Measurements from ENCODE around the gene THOC6. TPM values are rescaled to one million over a fixed set of nuclear protein-coding genes. Genes with fewer than 3 reads are reported as not detected.
A peak's percentile ranks its signal among the peaks of the same experiment; 100 is the strongest.

The THOC6 gene
- 22.2 and 24.3 TPM in 2 replicates for total RNA-seq

GRCh38 chr16:3023669-3024478, at the start of gene THOC6, which contains the start of gene HCFC1R1:
Gene THOC6 (plus strand): TSS chr16:3024035. CDS start chr16:3024327, 292 bp downstream.
Gene HCFC1R1 (minus strand): TSS chr16:3023942. CDS start chr16:3023941, 1 bp downstream.
- DNase-seq (ENCODE audit: low read depth in 2 of 2), result peak; percentile 97 to 99

DNA sequence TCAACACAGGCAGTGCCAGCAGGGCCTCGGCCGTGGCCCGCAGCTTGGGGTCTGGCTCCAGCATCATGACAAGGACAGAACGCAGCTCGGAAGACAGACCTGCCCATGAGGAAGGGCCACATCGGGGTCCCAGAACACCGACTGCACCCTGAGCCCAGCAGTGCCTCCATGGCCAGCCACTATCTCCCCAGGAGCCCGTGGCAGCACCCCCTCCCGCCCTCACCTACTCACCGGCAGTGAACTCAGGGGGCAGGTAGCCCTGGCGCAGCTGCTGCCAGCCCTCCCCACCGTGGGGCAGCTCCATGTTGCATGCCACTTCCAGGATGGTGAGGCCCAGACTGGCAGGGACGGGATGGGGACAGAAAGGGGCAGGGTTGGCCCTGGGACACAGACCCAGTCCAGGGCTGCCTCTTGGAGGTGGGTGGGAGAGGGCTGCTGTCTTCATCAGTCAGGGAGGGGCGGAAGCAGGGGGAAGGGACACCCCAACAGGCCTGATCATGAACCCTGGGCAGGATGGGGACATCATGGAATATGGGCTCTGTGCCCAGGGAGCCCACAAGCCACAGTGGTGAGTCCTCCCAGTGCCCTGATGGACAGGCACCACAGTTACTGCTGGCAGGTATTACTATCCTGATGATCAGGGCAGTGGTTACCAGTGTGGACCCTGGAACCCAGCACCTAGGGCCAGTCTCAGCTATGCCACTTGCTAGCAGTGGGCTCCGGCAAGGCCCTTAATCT, 49.3 kb upstream of the THOC6 start:
- no peak for DNase-seq (ENCODE audit: low read depth in 2 of 2)

DNA sequence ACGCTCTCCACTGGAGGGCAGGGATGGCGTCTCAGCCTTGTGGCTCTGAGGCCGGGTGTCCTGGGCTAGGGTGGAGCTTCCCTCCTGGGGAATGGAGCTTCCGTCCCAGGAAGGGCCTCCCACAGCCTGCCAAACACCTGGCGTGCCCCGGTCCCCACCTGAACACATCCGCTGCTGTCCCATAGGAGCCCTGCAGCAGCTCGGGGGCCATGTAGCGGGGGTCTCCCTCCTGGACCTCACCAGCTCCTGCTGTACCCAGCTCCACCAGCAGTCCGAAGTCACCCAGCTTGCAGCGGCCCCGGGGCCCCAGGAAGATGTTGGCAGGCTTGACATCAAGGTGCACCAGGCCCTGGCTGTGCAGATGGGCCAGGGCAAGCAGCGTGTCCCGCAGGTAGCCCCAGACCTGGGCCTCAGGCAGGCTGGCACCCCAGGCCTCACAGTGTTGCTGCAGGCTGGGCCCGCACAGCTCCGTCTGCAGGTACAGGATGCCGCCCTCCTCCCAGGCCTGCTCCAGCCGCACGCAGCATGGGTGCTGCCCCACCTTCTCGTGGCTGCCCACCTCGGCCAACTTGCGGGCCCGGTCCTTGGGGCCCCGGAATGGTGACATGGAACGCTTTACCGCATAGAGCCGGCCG, 48.6 kb upstream of the THOC6 start:
- no peak for DNase-seq (ENCODE audit: low read depth in 2 of 2)

- no peak for DNase-seq (ENCODE audit: low read depth in 2 of 2)
Observed at GRCh38 chr16:2976201-2976600, 47.6 kb upstream of the THOC6 start.

DNA sequence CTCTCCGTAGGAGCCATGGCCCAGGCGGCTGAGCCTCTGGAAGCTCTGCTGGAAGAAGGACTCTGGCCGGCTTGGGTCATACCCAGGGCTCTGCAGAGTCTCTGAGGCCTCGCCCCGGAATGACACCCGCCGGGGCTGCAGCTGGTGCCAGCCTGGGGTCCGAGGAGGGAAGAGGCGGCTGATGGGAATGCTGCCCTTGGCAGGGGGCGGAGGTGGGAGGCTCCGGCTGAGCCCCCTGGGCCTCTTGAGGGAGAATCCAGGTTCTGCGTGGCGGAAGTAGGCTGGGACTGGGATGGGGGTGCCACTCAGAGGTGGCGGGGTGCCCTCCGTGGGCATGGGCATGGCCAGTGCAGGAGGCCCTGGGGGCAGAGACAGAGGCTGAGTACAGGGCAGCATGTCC, 47.2 kb upstream of the THOC6 start:
- DNase-seq (ENCODE audit: low read depth in 2 of 2), result no peak

GRCh38 chr16:2977440-2977839, 46.4 kb upstream of the THOC6 start:
- DNase-seq (ENCODE audit: low read depth in 2 of 2), result no peak

DNA sequence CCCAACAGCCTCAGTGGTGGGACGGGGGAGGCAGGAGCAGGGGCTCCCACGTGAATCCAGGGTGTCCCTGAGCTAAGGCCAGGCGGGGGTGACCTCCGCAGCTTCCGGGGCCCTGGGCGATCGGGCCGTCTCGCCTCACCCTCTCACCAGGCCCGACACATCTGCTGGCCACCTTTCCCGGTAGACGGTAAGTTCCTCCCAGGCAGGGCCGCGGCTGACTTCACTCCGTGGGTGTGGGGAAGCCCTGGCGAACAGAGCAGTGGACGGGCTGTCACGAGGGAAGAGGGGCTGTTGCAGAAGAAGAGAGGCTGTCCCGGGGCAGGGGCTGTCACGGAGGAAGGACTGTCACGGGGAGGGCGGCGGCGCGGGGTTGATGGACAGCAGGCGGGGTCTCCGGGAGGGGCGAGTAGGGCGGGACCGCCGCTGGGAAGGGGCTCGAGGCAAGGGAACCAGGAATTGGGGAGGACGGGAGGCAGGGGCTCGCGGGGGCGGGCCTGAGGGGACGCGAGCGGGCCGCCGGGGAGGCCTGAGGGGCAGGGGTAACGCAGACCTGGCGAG, 44.1 kb upstream of the THOC6 start:
- DNase-seq (ENCODE audit: low read depth in 2 of 2), result peak in 1 of 2 donors; percentile 17

GRCh38 chr16:2980227-2981176, 43.3 kb upstream of the THOC6 start, which contains the start of gene PKMYT1:
Gene PKMYT1 (minus strand): TSS chr16:2980446. CDS start chr16:2979657, 789 bp downstream.
- DNase-seq (ENCODE audit: low read depth in 2 of 2), result peak; percentile 52 to 85

DNA sequence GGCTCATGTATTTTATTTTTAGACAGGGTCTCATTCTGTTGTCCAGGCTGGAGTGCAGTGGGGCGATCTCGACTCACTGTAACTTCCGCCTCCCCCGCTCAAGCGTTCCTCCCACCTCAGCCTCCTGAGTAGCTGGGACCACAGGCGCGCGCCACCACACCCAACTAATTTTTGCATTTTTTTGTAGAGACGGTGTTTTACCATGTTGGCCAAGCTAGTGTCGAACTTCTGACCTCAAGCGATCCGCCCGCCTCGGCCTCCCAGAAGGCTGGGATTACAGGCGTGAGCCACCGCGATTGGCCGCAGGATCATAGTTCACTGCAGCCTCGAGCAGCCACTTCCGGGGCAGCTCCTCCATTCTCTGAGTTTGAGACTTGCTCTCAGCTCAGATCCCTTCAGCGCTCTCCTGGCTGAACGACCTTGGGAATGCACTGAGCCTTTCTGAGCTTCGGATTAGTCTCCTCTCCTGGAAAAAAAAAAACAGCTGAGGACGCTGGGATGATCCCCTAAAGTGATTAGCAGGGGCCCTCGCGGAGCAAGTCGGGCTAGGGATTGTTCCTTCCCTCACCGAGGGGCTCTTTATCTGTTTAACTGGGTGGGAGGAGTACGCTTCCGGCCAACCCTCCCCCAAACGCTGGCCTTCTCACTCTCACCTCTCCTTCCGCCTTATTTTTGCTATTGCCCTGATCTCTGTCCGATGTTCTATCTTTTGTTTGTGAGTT, 42.5 kb upstream of the THOC6 start:
- no peak for DNase-seq (ENCODE audit: low read depth in 2 of 2)

DNA sequence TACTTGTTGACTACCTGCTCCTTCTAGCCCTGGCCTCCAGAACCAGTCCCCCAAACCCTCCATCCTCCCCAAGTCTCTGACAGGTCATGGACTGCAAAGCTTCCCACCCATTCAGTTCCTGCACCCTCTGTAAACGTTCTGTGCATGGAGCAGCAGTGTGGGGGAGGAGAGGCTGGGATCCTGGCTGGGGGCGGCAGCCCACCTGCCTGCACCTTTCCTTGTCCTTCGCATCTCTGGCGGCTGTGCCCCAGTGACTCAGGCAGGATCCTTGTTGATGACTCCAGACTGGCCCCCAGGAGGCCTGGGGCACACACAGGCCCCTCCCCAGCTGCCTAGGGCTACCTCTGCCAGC, 42.0 kb upstream of the THOC6 start:
- no peak for DNase-seq (ENCODE audit: low read depth in 2 of 2)

DNA sequence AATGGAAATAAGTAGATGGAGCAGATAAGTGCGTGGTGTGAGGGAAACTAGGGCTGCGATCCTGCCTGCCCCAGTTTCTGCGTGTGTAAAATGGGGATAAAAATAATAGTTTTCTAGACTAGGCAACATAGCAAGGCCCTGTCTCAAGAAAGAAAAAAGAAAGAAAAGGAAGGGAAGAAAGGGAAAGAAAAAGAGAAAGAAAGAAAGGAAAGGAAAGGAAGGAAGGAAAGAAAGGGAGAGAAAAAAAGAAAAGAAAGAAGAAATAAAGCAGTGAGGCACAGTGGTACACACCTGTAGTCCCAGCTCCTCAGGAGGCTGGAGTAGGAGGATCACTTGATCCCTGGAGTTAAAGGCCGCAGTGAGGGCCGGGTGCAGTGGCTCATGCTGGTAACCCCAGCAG, 41.4 kb upstream of the THOC6 start:
- no peak for DNase-seq (ENCODE audit: low read depth in 2 of 2)

GRCh38 chr16:2983706-2984136, 40.1 kb upstream of the THOC6 start:
- peak; percentile 11 to 62 for DNase-seq (ENCODE audit: low read depth in 2 of 2)

GRCh38 chr16:2985462-2985861, 38.4 kb upstream of the THOC6 start:
- DNase-seq (ENCODE audit: low read depth in 2 of 2), result no peak

DNA sequence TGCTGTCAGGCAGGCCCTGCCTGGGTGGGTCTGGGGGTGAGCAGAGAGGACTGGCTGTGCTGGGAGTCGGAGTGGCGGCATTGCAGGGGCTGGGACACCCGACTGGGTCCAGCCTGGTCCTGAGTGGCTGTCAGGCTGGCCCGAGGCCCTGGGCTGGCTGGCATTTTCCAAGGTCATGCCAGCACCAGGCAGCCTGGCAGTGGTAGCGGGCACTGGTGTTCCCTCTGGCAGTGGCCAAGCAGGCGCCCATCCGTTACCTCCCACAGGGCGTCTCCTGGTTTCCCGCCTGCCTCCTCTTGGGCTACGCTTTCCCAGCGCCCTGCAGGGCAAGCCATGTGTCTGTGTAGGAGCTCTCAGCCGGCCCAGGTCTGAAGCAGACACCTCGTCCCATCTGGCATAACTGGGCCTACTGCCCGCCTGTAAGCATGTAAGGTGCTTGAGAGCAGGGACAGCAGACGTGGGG, 37.9 kb upstream of the THOC6 start:
- DNase-seq (ENCODE audit: low read depth in 2 of 2), result no peak

GRCh38 chr16:2986623-2987188, 37.1 kb upstream of the THOC6 start:
- DNase-seq (ENCODE audit: low read depth in 2 of 2), result no peak

DNA sequence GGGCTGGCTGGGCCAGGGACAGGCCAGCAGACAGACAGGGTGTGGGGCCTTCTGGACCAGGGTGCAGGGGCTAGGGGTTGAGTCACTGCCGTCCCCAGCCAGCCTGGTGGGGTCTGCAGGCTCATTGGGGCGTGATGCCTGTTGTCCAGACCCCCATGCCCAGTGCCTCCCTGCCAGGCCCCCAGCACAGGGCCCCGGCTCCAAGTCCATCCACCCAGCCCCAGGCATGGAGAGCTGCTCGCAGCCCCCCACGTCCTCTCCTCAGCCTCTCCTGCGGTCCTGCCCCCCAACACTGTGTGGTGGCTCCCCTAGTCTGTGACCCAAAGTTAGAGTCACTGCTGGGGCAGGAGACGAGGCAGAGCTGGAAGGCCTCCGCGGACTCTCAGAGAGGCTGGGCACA, 36.5 kb upstream of the THOC6 start:
- no peak for DNase-seq (ENCODE audit: low read depth in 2 of 2)

DNA sequence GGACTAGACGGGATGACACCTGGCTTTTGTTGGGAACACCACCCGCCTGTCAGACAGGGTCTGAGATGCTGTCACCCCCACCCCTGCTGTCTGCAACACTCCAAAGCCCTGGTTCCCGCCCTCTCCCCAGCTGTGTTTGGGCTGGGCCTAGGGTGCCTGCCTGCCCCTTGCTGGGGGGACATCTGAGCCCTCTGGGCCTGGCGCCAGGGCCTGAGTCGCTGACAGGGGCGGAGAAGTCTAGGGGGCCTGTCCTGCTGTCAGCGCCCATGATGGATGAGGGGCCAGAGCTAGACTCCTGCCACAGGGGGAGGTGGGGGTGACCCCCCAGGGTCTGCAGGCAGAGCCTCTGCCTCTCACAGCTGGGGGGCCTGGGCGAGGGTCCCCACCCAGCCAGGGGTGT, 36.0 kb upstream of the THOC6 start:
- DNase-seq (ENCODE audit: low read depth in 2 of 2), result no peak

DNA sequence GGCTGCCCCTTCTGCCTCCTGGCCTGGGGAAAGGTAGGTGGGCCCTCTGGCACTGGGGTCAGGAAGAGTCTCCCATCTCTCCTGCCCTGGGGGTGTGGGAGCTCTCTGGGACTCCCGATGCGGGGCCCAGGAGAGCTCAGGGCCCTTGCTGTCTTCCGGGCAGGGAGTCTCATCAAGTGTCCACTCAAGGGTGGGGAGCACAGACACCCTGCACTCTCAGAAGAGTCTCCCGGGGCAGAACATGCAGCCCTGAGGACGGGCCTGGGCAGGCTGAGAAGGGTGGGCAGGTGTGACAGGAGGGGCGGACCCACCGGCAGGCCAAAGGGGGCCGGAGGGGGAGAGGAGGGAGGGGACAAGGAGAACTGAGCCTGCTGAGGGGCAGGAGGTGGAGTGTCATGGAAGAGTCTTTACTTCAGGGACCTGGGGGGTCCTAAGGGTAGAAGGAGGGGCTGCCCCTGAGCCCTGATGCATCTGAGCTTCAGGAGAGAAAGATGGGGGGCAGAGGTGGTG, 35.2 kb upstream of the THOC6 start:
- no peak for DNase-seq (ENCODE audit: low read depth in 2 of 2)

DNA sequence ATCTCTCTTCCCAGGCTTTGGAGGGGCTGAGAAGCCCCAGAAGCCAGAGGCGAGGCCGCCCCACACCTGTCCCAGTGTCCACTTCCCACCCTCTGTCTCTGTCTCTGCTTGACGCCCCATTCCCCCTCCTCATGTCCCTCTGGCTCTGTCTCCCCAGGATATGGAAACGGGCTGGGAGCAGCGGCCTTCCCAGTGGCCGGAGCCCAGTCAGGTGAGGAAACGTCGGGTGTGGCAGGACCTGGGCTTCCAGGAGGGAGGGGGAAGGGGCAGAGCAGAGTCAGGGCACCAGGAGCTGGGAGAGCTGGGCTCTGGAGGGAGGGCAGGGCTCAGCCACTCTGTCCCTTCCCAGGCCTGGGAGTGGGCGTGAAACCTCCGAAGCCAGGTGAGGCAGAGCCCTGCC, 32.9 kb upstream of the THOC6 start:
- no peak for DNase-seq (ENCODE audit: low read depth in 2 of 2)
